ENCODE results near the gene RAI1.
"Not testable (repeated sequence)": the region's sequence is repeated elsewhere in the genome, so short reads cannot be mapped to it uniquely, and the experiment has no call there.

RAI1 gene

DNA sequence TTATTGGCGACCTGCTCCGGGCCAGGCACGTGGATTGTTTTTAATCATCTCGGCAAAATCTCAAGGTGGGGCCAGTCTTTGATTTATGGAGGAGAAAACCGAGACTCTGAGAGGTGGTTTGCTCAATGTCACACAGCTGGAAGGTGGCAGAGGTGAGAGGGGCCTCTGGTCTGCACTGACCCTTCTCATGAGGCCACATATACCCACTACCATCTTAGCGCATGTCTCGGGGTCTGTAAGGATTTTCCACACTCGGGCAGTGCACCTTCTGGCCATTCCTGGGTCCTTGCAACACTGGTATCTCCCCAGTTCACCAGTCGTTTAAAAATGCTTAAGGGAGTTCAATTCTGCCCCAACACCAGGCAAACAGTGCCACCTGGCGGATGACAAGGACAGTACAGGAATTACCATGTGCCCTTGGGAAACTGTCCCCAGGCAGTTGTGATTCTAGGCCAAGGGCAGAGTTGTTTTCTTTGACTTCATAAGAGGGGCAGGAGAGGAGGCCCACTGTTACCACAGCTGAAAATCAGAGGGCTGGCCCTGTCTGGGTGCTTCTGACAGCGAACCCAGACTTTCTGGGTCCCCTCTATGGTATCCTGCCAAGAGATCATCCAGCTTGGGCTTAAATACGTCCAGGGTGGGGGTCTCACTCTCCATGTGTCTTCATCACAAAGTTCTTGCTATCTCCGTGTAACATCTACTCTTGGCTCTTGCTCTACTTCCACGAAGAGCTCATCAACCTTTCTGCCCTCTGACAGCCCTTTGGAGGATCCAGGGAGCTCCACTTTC lies 39.4 kb upstream of the RAI1 start:
- H3K4me3 ChIP-seq (ENCODE audit: low read depth, low read length) = no peak overlapping the region
- peak; percentile 79 for TF ChIP-seq CTCF (IDR thresholded peaks at IDR 0.05; ENCODE audit: low read depth, low read length)

DNA sequence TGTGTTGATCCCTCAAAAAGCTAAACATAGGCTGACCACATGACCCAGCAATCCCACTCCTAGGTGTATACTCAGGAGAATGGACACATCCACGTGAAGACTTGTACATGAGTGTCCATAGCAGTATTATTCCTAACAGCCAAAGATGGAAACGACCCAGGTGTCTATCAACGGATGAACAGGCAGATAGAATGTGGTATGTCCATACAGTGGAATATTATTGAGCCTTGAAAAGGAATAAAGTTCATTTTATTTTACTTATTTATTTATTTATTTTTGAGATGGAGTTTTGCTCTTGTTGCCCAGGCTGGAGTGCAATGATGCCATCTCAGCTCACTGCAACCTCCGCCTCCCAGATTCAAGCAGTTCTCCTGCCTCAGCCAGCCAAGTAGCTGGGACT lies 36.1 kb upstream of the RAI1 start:
- H3K4me3 ChIP-seq (ENCODE audit: low read depth, low read length) = not testable (repeated sequence)

- no peak overlapping the region for H3K4me3 ChIP-seq (ENCODE audit: low read depth, low read length)
- TF ChIP-seq CTCF (IDR thresholded peaks at IDR 0.05; ENCODE audit: low read depth, low read length) = no peak
Observed at GRCh38 chr17:17645961-17646360, 35.3 kb upstream of the RAI1 start.

- no peak for TF ChIP-seq CTCF (IDR thresholded peaks at IDR 0.05; ENCODE audit: low read depth, low read length)
- no peak overlapping the region for H3K4me3 ChIP-seq (ENCODE audit: low read depth, low read length)
Observed at GRCh38 chr17:17647524-17648178, 33.6 kb upstream of the RAI1 start.

DNA sequence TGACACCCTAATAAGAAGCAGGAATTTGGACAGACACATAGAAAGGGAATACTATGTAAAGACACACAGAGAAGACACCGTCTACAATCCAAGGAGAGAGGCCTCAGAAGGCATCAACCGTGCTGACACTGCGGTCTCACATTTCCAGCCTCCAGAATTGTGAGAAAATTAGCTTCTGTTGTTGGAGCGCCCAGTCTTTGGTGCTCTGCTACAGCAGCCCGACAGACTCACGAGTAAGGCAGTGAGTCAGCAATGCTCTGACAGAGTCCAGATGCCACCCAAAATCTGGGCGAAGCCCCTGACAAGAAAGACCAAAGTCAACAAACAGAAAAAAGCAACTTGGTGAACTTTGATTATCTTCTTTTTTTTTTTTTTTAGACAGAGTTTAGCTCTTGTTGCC lies 32.5 kb upstream of the RAI1 start:
- TF ChIP-seq CTCF (IDR thresholded peaks at IDR 0.05; ENCODE audit: low read depth, low read length) = no peak
- no peak overlapping the region for H3K4me3 ChIP-seq (ENCODE audit: low read depth, low read length)

DNA sequence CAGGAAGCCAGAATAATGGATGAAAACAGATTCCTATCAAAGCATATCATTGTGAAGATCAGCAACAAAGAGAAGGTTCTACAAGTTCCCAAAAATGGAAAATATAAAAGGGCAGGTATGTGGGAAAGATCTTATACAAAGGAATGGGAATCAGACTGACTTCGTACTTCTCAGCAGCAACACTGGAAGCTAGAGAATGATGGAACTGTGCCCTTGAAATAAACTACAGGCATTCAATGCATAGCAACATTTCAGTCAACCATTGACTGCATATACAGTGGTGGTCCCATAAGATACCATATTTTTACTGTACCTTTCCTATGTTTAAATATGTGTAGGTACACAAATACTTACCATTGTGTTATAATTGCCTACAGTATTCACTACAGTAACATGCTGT lies 30.3 kb upstream of the RAI1 start:
- H3K4me3 ChIP-seq (ENCODE audit: low read depth, low read length) = no peak overlapping the region
- TF ChIP-seq CTCF (IDR thresholded peaks at IDR 0.05; ENCODE audit: low read depth, low read length) = no peak

DNA sequence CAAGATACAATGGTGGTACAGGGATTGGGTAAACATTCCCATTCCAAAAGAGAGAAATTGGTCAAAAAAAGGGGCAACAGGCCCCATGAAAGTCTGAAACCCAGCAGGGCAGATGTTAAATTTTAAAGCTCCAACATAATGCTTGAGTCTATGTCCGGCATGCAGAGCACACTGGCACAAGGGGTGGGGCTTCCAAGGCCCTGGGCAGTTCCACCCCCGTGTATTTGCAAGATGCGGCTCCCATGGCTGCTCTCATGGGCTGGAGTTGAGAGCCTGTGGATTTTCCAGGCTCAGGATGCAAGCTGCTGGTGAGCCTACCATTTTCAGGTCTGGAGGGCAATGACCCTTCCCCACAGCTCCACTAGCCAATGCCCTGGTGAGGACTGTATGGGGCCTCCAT lies 27.9 kb upstream of the RAI1 start:
- H3K4me3 ChIP-seq (ENCODE audit: low read depth, low read length) = no peak overlapping the region
- no peak for TF ChIP-seq CTCF (IDR thresholded peaks at IDR 0.05; ENCODE audit: low read depth, low read length)
